Esophagus muscularis mucosa (tissue), 4 donors: Measurements from ENCODE around the gene AK5. TPM values are rescaled to one million over a fixed set of nuclear protein-coding genes. Genes with fewer than 3 reads are reported as not detected.
"Not testable (repeated sequence)": the region's sequence is repeated elsewhere in the genome, so short reads cannot be mapped to it uniquely, and the experiment has no call there.

Experiments used
- DNase-seq: peaks from one replicate; pipeline ENCODE4 v3.0.0-alpha.2; 2017; ENCODE audit errors: extremely low spot score
- H3K27ac ChIP-seq, 4 donors: fragments of 200-600 bp; sonication (generic); replicated peaks in 1 of 4; 1 replicate in 3 of 4; 2 replicates in 1 of 4; pipeline ENCODE4 v1.5.1; 2016 to 2019; ENCODE audit warnings: mild to moderate bottlenecking in 1 of 4
- H3K27me3 ChIP-seq, 4 donors: fragments of 200-600 bp; sonication (generic); one replicate each; pipeline versions ENCODE4 v1.5.1 to v1.6.0; 2016 to 2019
- H3K36me3 ChIP-seq, 4 donors: fragments of 200-600 bp; sonication (generic); one replicate each; pipeline ENCODE4 v1.5.1; 2016 to 2019
- H3K4me1 ChIP-seq, 4 donors: fragments of 200-600 bp; sonication (generic); one replicate each; pipeline ENCODE4 v1.5.1; 2016 to 2019
- H3K4me3 ChIP-seq, 4 donors: fragments of 200-600 bp; sonication (generic); 1 replicate in 2 of 4; 2 replicates in 2 of 4; pipeline ENCODE4 v1.5.1; 2016 to 2019; ENCODE audit warnings: mild to moderate bottlenecking in 4 of 4, moderate library complexity in 1 of 4
- H3K9me3 ChIP-seq, 4 donors: fragments of 200-600 bp; sonication (generic); 1 replicate in 3 of 4; 2 replicates in 1 of 4; pipeline ENCODE4 v1.5.1; 2016 to 2019
- EP300 ChIP-seq: sonication (generic); formaldehyde crosslinking; IDR thresholded peaks from one replicate; pipeline ENCODE4 v1.6.1; 2017; ENCODE audit warnings: antibody characterized with exemption
- POLR2A ChIP-seq: fragments of 450-650 bp; IDR thresholded peaks from one replicate; pipeline ENCODE4 v1.6.1; 2017; ENCODE audit warnings: antibody characterized with exemption, moderate library complexity, mild to moderate bottlenecking, low read depth
- POLR2AphosphoS5 ChIP-seq, 2 donors: sonication (generic); formaldehyde crosslinking; IDR thresholded peaks; one replicate each; pipeline ENCODE4 v1.6.1; 2017; ENCODE audit warnings: antibody characterized with exemption in 2 of 2
- WGBS: methylation state at CpG from one replicate; pipeline ENCODE4 v1.1.5; 2018; 5-methylcytosine and 5-hydroxymethylcytosine counted together
- intact Hi-C: fragments of 100-400 bp; cut with DNase I; formaldehyde crosslinking; loops from one replicate; pipeline ENCODE4 v1.15.1; 2023
- total RNA-seq, 4 donors: library from RNA; depleted of rRNA; stranded (reverse); fragments of >200 nt; gene quantifications; one replicate each; pipeline versions ENCODE4 v1.1.0 to v1.2.1, GENCODE V29; 2016
- TF ChIP-seq, protein P1 (sequence below), 3 experiments: fragments of 200-600 bp in 2 of 3; fragments of 450-650 bp in 1 of 3; sonication (generic) in 2 of 3; IDR thresholded peaks; one replicate each; pipeline ENCODE4 v1.5.1; 2017 to 2019; ENCODE audit warnings: antibody characterized with exemption in 3 of 3, mild to moderate bottlenecking in 2 of 3, moderate library complexity in 1 of 3

Gene AK5
- total RNA-seq, 4 donors from 2014 or later: 0.97 to 2.5 (median 2.0) TPM

GRCh38 chr1:77400781-77401180 lies 119.0 kb downstream of the AK5 start:
- H3K27ac ChIP-seq: no peak overlapping the region
- H3K27me3 ChIP-seq: no peaks in the 10 kb centered on the region
- H3K36me3 ChIP-seq: no peaks in the 10 kb centered on the region
- 80% methylated on average over 2 of the region's 2 CpGs for WGBS
- DNase-seq: no peak
- H3K9me3 ChIP-seq: no peaks in the 10 kb centered on the region
- TF ChIP-seq POLR2A (no peak), POLR2AphosphoS5 (IDR thresholded peaks at IDR 0.05) (no peak), EP300 (no peak)
- TF ChIP-seq, protein P1, sequence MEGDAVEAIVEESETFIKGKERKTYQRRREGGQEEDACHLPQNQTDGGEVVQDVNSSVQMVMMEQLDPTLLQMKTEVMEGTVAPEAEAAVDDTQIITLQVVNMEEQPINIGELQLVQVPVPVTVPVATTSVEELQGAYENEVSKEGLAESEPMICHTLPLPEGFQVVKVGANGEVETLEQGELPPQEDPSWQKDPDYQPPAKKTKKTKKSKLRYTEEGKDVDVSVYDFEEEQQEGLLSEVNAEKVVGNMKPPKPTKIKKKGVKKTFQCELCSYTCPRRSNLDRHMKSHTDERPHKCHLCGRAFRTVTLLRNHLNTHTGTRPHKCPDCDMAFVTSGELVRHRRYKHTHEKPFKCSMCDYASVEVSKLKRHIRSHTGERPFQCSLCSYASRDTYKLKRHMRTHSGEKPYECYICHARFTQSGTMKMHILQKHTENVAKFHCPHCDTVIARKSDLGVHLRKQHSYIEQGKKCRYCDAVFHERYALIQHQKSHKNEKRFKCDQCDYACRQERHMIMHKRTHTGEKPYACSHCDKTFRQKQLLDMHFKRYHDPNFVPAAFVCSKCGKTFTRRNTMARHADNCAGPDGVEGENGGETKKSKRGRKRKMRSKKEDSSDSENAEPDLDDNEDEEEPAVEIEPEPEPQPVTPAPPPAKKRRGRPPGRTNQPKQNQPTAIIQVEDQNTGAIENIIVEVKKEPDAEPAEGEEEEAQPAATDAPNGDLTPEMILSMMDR (IDR thresholded peaks at IDR 0.05): no peak
- H3K4me3 ChIP-seq: no peak overlapping the region
- intact Hi-C loops: no loop called here
- peaks cover 0 to 5% (median 0%) of the 10 kb centered on the region in 4 donors for H3K4me1 ChIP-seq

- Histone ChIP-seq H3K4me1 (peaks cover 0 to 3% (median under 1%) of the 10 kb centered on the region in 4 donors), H3K27ac (no peak overlapping the region), H3K36me3 (no peaks in the 10 kb centered on the region), H3K9me3 (no peaks in the 10 kb centered on the region), H3K27me3 (no peaks in the 10 kb centered on the region), H3K4me3 (no peak overlapping the region)
- DNase-seq: no peak
- WGBS: 92% methylated on average over 2 of the region's 2 CpGs
- TF ChIP-seq POLR2A: no peak
- TF ChIP-seq EP300: no peak
- TF ChIP-seq, protein P1 (IDR thresholded peaks at IDR 0.05): no peak
- TF ChIP-seq POLR2AphosphoS5 (IDR thresholded peaks at IDR 0.05): no peak
- intact Hi-C loops: no loop called here
Observed at GRCh38 chr1:77401384-77401783, 119.6 kb downstream of the AK5 start.

DNA sequence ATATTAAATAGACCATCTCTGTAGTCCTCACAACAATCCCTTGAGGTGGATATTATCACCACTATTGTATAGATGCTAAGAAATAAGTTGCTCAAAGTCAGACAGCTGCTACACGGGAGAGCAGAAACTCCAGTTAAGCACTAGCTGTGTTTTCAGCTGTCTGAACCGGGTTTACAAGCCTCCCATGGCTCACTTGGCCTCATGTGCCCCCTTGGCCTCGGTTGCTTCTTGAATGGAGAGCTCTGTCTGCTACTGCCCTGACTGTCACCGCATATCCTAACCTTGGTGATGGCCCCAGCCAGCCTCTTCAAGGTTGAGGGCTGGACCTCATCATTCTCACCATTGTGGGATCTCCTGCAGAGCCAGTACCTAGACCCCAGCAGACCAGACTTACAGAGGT lies 123.4 kb downstream of the AK5 start:
- 62% methylated on average over 4 of the region's 4 CpGs for WGBS
- intact Hi-C loops: no loop called here
- peaks cover 0 to 9% (median 0%) of the 10 kb centered on the region in 4 donors for H3K4me1 ChIP-seq
- no peaks in the 10 kb centered on the region for H3K27me3 ChIP-seq
- H3K9me3 ChIP-seq: no peaks in the 10 kb centered on the region
- TF ChIP-seq EP300: no peak
- TF ChIP-seq POLR2AphosphoS5 (IDR thresholded peaks at IDR 0.05): no peak
- H3K36me3 ChIP-seq: no peaks in the 10 kb centered on the region
- H3K27ac ChIP-seq: no peak overlapping the region
- no peak overlapping the region for H3K4me3 ChIP-seq
- DNase-seq: no peak

DNA sequence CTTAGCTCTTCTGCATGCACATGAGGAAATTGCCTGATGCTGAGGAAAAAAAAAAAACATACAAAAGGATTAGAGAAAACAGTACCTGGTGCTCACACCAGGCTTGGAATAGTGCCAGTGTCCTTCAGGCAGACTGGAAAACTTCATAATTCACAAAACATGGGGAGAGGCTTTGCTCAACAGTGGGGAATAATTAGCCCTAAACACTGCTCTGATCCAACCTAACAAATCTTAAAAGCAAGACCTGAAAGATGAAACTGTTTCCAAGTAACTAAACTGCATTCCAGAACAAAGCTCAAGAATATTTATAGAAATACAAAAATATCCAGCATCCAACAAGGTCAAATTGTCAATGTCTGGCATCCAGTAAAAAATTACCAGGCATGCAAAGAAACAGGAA lies 124.8 kb downstream of the AK5 start:
- no peak overlapping the region for H3K27ac ChIP-seq
- H3K9me3 ChIP-seq: no peaks in the 10 kb centered on the region
- DNase-seq: no peak
- H3K27me3 ChIP-seq: no peaks in the 10 kb centered on the region
- TF ChIP-seq EP300 (no peak), POLR2AphosphoS5 (IDR thresholded peaks at IDR 0.05) (no peak), POLR2A (no peak)
- TF ChIP-seq, protein P1 (IDR thresholded peaks at IDR 0.05): no peak
- H3K4me3 ChIP-seq: no peak overlapping the region
- intact Hi-C loops: no loop called here
- peaks cover 0 to 9% (median 0%) of the 10 kb centered on the region in 4 donors for H3K4me1 ChIP-seq
- H3K36me3 ChIP-seq: no peaks in the 10 kb centered on the region

DNA sequence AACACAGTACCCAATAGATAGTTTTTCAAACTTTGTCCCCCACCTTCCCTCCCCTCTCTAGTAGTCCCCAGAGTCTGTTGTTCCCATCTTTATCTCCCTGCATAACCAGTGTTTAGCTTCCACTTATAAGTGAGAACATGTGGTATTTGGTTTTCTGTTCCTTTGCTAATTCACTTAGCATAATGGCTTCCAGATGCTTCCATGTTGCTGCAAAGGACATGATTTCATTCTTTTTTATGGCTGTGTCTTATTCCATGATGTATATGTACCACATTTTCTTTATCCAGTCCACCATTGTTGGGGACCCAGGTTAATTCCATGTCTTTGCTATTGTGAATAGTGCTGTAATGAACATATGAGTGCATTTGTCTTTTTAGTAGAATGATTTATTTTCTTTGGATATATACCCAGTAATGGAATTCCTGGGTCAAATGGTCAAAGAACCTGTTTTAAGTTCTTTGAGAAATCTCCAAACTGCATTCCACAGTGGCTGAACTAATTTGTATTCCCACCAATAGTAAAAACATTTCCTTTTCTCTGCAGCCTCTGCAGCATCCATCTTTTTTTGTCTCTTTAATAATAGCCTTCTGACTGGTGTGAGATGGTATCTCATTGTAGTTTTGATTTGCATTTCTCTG lies 126.0 kb downstream of the AK5 start:
- DNase-seq: no peak
- Histone ChIP-seq H3K4me3 (no peak overlapping the region), H3K4me1 (peaks cover 0 to 9% (median 0%) of the 10 kb centered on the region in 4 donors), H3K9me3 (no peaks in the 10 kb centered on the region), H3K27me3 (no peaks in the 10 kb centered on the region), H3K36me3 (no peaks in the 10 kb centered on the region), H3K27ac (no peak overlapping the region)
- TF ChIP-seq EP300: no peak
- TF ChIP-seq, protein P1 (IDR thresholded peaks at IDR 0.05): no peak
- intact Hi-C loops: no loop called here

DNA sequence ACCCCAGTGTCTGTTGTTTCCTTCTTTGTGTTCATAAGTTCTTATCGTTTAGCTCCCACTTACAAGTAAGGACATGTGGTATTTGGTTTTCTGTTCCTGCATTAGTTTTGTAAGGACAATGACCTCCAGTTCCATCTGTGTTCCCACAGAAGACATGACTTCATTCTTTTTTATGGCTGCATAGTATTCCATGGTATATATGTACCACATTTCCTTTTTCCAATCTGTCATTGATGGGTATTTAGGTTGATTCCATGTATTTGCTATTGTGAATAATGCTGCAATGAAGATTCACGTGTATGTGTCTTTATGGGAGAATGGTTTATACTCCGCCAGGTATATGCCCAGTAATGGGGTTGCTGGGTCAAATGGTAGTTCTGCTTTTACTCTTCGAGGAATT lies 127.1 kb downstream of the AK5 start:
- H3K27ac ChIP-seq, intact Hi-C loops, H3K9me3 ChIP-seq, H3K4me3 ChIP-seq, H3K36me3 ChIP-seq, H3K27me3 ChIP-seq, DNase-seq, H3K4me1 ChIP-seq: not testable (repeated sequence)
- WGBS: 76% methylated on average over 4 of the region's 4 CpGs
